GM23248 (cell line): ENCODE measurements around the gene SPATA46. TPM values are rescaled to one million over a fixed set of nuclear protein-coding genes. Genes with fewer than 3 reads are reported as not detected.

ENCODE experiments used
- DNase-seq: peaks from one replicate; pipeline ENCODE4 v3.0.0-alpha.2; 2015
- H2AFZ ChIP-seq: fragments of 200-600 bp; sonication (generic); 2 replicates; pipeline ENCODE4 v1.6.1; 2016; ENCODE audit warnings: antibody characterized with exemption
- H3F3A ChIP-seq: fragments of 200-600 bp; sonication (generic); 2 replicates; pipeline ENCODE4 v1.6.1; 2016; ENCODE audit warnings: mild to moderate bottlenecking, antibody characterized with exemption, mixed run types; ENCODE audit not compliant: insufficient read depth
- H3K27ac ChIP-seq: fragments of 200-600 bp; sonication (generic); 2 replicates; pipeline ENCODE4 v1.5.1; 2016; ENCODE audit warnings: mild to moderate bottlenecking
- H3K27me3 ChIP-seq: fragments of 200-600 bp; sonication (generic); replicated peaks from 2 replicates; pipeline ENCODE4 v1.6.1; 2016; ENCODE audit warnings: mild to moderate bottlenecking; ENCODE audit not compliant: insufficient read depth
- H3K36me3 ChIP-seq: fragments of 200-600 bp; sonication (generic); 2 replicates; pipeline ENCODE4 v1.6.1; 2016; ENCODE audit warnings: low read depth, mild to moderate bottlenecking
- H3K4me1 ChIP-seq: fragments of 200-600 bp; sonication (generic); 2 replicates; pipeline ENCODE4 v1.6.1; 2016; ENCODE audit warnings: mild to moderate bottlenecking; ENCODE audit not compliant: insufficient read depth
- H3K4me2 ChIP-seq: fragments of 200-600 bp; sonication (generic); one replicate; pipeline ENCODE4 v1.6.1; 2016; ENCODE audit warnings: mild to moderate bottlenecking; ENCODE audit not compliant: unreplicated experiment
- H3K4me3 ChIP-seq: fragments of 200-600 bp; sonication (generic); 2 replicates; pipeline ENCODE4 v1.5.1; 2016; ENCODE audit warnings: mild to moderate bottlenecking
- H3K79me2 ChIP-seq: fragments of 200-600 bp; sonication (generic); 2 replicates; pipeline ENCODE4 v1.6.1; 2016; ENCODE audit warnings: mild to moderate bottlenecking; ENCODE audit not compliant: insufficient read depth
- H3K9ac ChIP-seq: fragments of 200-600 bp; sonication (generic); 2 replicates; pipeline ENCODE4 v1.6.1; 2016; ENCODE audit warnings: mild to moderate bottlenecking
- H3K9me2 ChIP-seq: fragments of 200-600 bp; sonication (generic); 2 replicates; pipeline ENCODE4 v1.6.1; 2016; ENCODE audit warnings: mixed run types, mild to moderate bottlenecking, moderate library complexity; ENCODE audit not compliant: insufficient read depth
- H3K9me3 ChIP-seq: fragments of 200-600 bp; sonication (generic); one replicate; pipeline ENCODE4 v1.6.1; 2017; ENCODE audit warnings: low read depth
- H4K20me1 ChIP-seq: fragments of 200-600 bp; sonication (generic); 2 replicates; pipeline ENCODE4 v1.6.0; 2016; ENCODE audit not compliant: insufficient read depth
- EZH2 ChIP-seq: fragments of 200-600 bp; sonication (generic); IDR thresholded peaks from 2 replicates; pipeline ENCODE4 v1.6.1; 2018; ENCODE audit warnings: antibody characterized with exemption, mild to moderate bottlenecking; ENCODE audit not compliant: insufficient read depth, poor library complexity, severe bottlenecking
- EZH2phosphoT487 ChIP-seq: fragments of 200-600 bp; sonication (generic); IDR thresholded peaks from 2 replicates; pipeline ENCODE4 v1.6.1; 2018; ENCODE audit warnings: antibody characterized with exemption, moderate library complexity, mild to moderate bottlenecking, low read depth; ENCODE audit not compliant: insufficient read depth
- WGBS, 2 experiments: methylation state at CpG; one replicate each; pipeline ENCODE4 v1.1.6; 2015 to 2017; ENCODE audit warnings: low lambda C conversion rate in 2 of 2, low coverage in 1 of 2; ENCODE audit errors: missing lambda C conversion rate in 2 of 2; 5-methylcytosine and 5-hydroxymethylcytosine counted together
- in situ Hi-C: fragments of 300-500 bp; cut with MboI; formaldehyde crosslinking; loops from 2 replicates; pipeline ENCODE4 v1.15.0; 2020
- polyA plus RNA-seq: library from polyadenylated mRNA; unstranded; fragments of >200 nt; fragmentation: Nextera tagmentation; extraction: Ambion mirVana; gene quantifications from 2 replicates; pipeline ENCODE4 v1.2.1, GENCODE V29; 2016
- total RNA-seq: library from RNA; depleted of rRNA; stranded (reverse); fragments of >200 nt; shearing (Covaris generic); gene quantifications from 2 replicates; pipeline ENCODE4 v1.2.3, GENCODE V29; 2014

The SPATA46 gene
- total and polyA plus RNA-seq, 2 experiments from 2014 or later = not detected

GRCh38 chr1:162370161-162370560 lies 6.5 kb downstream of the SPATA46 start:
- TF ChIP-seq EZH2phosphoT487 = no peak
- no peak for TF ChIP-seq EZH2
- Histone ChIP-seq H3K4me3 (no peak overlapping the region), H3K27me3 (no peaks in the 10 kb centered on the region), H3K4me1 (no peaks in the 10 kb centered on the region), H3K79me2 (no peaks in the 10 kb centered on the region), H3F3A (no peaks in the 10 kb centered on the region), H2AFZ (no peak overlapping the region), H3K4me2 (no peak overlapping the region), H3K36me3 (no peaks in the 10 kb centered on the region), H4K20me1 (no peaks in the 10 kb centered on the region), H3K27ac (no peak overlapping the region), H3K9me3 (no peaks in the 10 kb centered on the region), H3K9me2 (no peaks in the 10 kb centered on the region), H3K9ac (no peak overlapping the region)
- no peak for DNase-seq
- in situ Hi-C loops = loop anchor here (25.0 kb wide), 1 partner anchor 442 kb away; no protein-coding TSS in a partner anchor
- WGBS, 2 experiments = 41 to 50% methylated on average over 1 of the region's 1 CpG

GRCh38 chr1:162369571-162369970 lies 7.1 kb downstream of the SPATA46 start:
- H3K9me2 ChIP-seq = no peaks in the 10 kb centered on the region
- no peak overlapping the region for H2AFZ ChIP-seq
- in situ Hi-C loops = loop anchor here (25.0 kb wide), 1 partner anchor 443 kb away; no protein-coding TSS in a partner anchor
- DNase-seq = no peak
- no peaks in the 10 kb centered on the region for H3F3A ChIP-seq
- 80 to 83% methylated on average over 7 of the region's 7 CpGs for WGBS, 2 experiments
- H3K4me1 ChIP-seq = no peaks in the 10 kb centered on the region
- H3K9me3 ChIP-seq = no peaks in the 10 kb centered on the region
- no peak overlapping the region for H3K4me2 ChIP-seq
- no peaks in the 10 kb centered on the region for H3K79me2 ChIP-seq
- H3K27ac ChIP-seq = no peak overlapping the region
- no peak overlapping the region for H3K9ac ChIP-seq
- no peaks in the 10 kb centered on the region for H3K27me3 ChIP-seq
- no peak overlapping the region for H3K4me3 ChIP-seq
- no peaks in the 10 kb centered on the region for H3K36me3 ChIP-seq
- TF ChIP-seq EZH2 (no peak), EZH2phosphoT487 (no peak)
- H4K20me1 ChIP-seq = no peaks in the 10 kb centered on the region

- H3K4me2 ChIP-seq = no peak overlapping the region
Observed at GRCh38 chr1:162368451-162368850, 8.2 kb downstream of the SPATA46 start.

GRCh38 chr1:162367772-162368171 lies 8.9 kb downstream of the SPATA46 start:
- Histone ChIP-seq H3K4me3 (no peak overlapping the region), H3K27me3 (no peaks in the 10 kb centered on the region), H3F3A (no peaks in the 10 kb centered on the region), H4K20me1 (no peaks in the 10 kb centered on the region), H3K79me2 (no peaks in the 10 kb centered on the region), H3K9ac (no peak overlapping the region), H3K9me3 (no peaks in the 10 kb centered on the region), H3K36me3 (no peaks in the 10 kb centered on the region), H2AFZ (no peak overlapping the region), H3K27ac (no peak overlapping the region), H3K9me2 (no peaks in the 10 kb centered on the region), H3K4me2 (no peak overlapping the region), H3K4me1 (no peaks in the 10 kb centered on the region)
- WGBS, 2 experiments = 86 to 90% methylated on average over 9 to 10 of the region's 10 CpGs
- no peak for DNase-seq
- in situ Hi-C loops = loop anchor here (25.0 kb wide), 1 partner anchor 445 kb away; no protein-coding TSS in a partner anchor
- TF ChIP-seq EZH2 (no peak), EZH2phosphoT487 (no peak)

More at GRCh38 chr1:162368451-162368850, 8.2 kb downstream of the SPATA46 start:
- in situ Hi-C loops = loop anchor here (25.0 kb wide), 1 partner anchor 444 kb away; no protein-coding TSS in a partner anchor
- no peak for DNase-seq
- Histone ChIP-seq H3K4me3 (no peak overlapping the region), H3K9me2 (no peaks in the 10 kb centered on the region), H3K9me3 (no peaks in the 10 kb centered on the region), H3K79me2 (no peaks in the 10 kb centered on the region), H3K27ac (no peak overlapping the region), H3K9ac (no peak overlapping the region), H3K4me1 (no peaks in the 10 kb centered on the region), H3K27me3 (no peaks in the 10 kb centered on the region), H4K20me1 (no peaks in the 10 kb centered on the region), H2AFZ (no peak overlapping the region), H3K36me3 (no peaks in the 10 kb centered on the region), H3F3A (no peaks in the 10 kb centered on the region)
- TF ChIP-seq EZH2phosphoT487 (no peak), EZH2 (no peak)
- WGBS, 2 experiments = 58% methylated on average over 4 of the region's 4 CpGs
